Memory B cell (primary cell): ENCODE data around the gene OR11H6.
"Not testable (repeated sequence)": the region's sequence is repeated elsewhere in the genome, so short reads cannot be mapped to it uniquely, and the experiment has no call there.

Source experiments
- ATAC-seq: fragments of 150-1000 bp; cut with Tn5 transposase; 2 replicates; pipeline ENCODE4 v1.10.0; 2021; ENCODE audit warnings: low read depth, mild to moderate bottlenecking, moderate library complexity
- DNase-seq, 2 donors: peaks; one replicate each; pipeline ENCODE4 v3.0.0; 2022; ENCODE audit warnings: low spot score in 2 of 2
- H3K27ac Mint-ChIP-seq: one replicate; pipeline ENCODE4 v1.8.0; 2022; ENCODE audit warnings: mild to moderate bottlenecking, moderate library complexity, mixed read lengths
- H3K27me3 Mint-ChIP-seq: one replicate; pipeline ENCODE4 v1.8.0; 2022; ENCODE audit warnings: mixed read lengths
- H3K36me3 Mint-ChIP-seq: one replicate; pipeline ENCODE4 v1.8.0; 2022; ENCODE audit warnings: mild to moderate bottlenecking, mixed read lengths
- H3K4me1 Mint-ChIP-seq: one replicate; pipeline ENCODE4 v1.8.0; 2022; ENCODE audit warnings: mixed read lengths
- H3K4me3 Mint-ChIP-seq: one replicate; pipeline ENCODE4 v1.8.0; 2022; ENCODE audit warnings: mild to moderate bottlenecking, moderate library complexity, mixed read lengths
- H3K9me3 Mint-ChIP-seq: one replicate; pipeline ENCODE4 v1.8.0; 2022; ENCODE audit warnings: mixed read lengths

The OR11H6 gene

DNA sequence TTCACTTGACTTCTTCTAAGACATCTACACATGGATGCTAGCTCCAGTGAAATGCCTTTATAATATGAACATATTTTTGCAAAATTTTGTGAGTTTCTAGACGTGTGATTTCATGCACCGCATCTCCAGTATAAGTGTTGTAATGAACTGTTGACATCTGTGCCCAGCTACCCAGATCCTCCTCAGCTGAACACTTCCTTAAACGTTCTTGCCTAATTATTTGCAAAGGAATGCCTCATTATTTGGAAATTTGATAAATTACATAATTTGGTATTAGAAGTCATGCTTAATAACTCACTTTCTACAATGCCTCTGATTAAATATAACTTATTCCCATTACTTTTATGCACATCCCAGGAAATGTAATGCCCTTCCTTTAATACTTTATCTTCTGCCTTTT is 18.8 kb upstream of the OR11H6 start:
- peaks cover 2% of the 10 kb centered on the region for H3K9me3 Mint-ChIP-seq
- H3K4me1 Mint-ChIP-seq: no peaks in the 10 kb centered on the region
- ATAC-seq (no peak), DNase-seq (no peak)
- no peaks in the 10 kb centered on the region for H3K36me3 Mint-ChIP-seq
- peaks cover 4% of the 10 kb centered on the region for H3K27me3 Mint-ChIP-seq
- peak overlapping the region; percentile 6 for H3K27ac Mint-ChIP-seq
- no peak overlapping the region for H3K4me3 Mint-ChIP-seq

DNA sequence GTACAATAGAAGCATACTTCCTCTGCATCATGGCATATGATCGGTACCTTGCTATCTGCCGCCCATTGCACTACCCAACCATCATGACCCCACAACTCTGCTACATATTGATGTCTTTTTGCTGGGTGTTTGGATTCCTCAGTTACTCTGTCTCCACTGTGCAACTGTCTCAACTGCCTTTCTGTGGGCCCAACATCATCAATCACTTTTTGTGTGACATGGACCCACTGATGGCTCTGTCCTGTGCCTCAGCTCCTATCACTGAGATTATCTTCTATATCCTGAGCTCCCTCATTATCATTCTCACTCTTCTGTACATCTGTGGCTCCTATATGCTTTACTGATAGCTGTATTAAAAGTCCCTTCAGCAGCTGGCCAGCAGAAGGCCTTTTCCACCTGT is 13.9 kb upstream of the OR11H6 start:
- Mint-ChIP-seq H3K27me3 (peaks cover 9% of the 10 kb centered on the region), H3K27ac (no peak overlapping the region), H3K4me3 (no peak overlapping the region), H3K9me3 (peaks cover 6% of the 10 kb centered on the region), H3K36me3 (peaks cover 3% of the 10 kb centered on the region), H3K4me1 (no peaks in the 10 kb centered on the region)
- DNase-seq (no peak), ATAC-seq (no peak)

GRCh38 chr14:20212406-20212805 is 11.1 kb upstream of the OR11H6 start:
- not testable (repeated sequence) for H3K36me3 Mint-ChIP-seq, H3K27ac Mint-ChIP-seq, H3K4me3 Mint-ChIP-seq, DNase-seq, H3K9me3 Mint-ChIP-seq, ATAC-seq, H3K4me1 Mint-ChIP-seq, H3K27me3 Mint-ChIP-seq

DNA sequence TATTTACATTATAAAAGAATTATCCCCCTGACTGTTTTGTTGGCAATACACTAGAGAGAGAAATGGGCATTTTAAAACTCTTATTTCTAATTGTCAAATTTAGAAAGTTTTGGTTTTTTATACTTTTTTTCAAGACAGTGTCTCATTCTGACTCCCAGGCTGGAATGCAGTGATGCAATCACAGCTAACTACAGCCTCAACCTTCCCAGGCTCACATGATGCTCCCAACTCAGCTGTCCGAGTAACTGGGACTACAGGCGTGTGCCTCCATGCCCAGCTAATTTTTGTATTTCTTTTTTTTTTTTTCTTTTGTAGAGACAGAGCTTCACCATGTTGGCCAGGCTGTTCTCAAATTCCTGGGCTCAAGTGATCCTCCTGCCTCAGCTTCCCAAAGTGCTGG is 8.3 kb upstream of the OR11H6 start:
- Mint-ChIP-seq H3K4me1 (no peaks in the 10 kb centered on the region), H3K9me3 (peaks cover 5% of the 10 kb centered on the region), H3K36me3 (peaks cover 3% of the 10 kb centered on the region), H3K27ac (no peak overlapping the region), H3K27me3 (peaks cover 7% of the 10 kb centered on the region), H3K4me3 (no peak overlapping the region)
- no peak for ATAC-seq
- DNase-seq: no peak

- ATAC-seq (no peak), DNase-seq (no peak)
- H3K27ac Mint-ChIP-seq: no peak overlapping the region
- no peaks in the 10 kb centered on the region for H3K27me3 Mint-ChIP-seq
- H3K9me3 Mint-ChIP-seq: peaks cover 2% of the 10 kb centered on the region
- no peak overlapping the region for H3K4me3 Mint-ChIP-seq
- H3K36me3 Mint-ChIP-seq: peaks cover 2% of the 10 kb centered on the region
- no peaks in the 10 kb centered on the region for H3K4me1 Mint-ChIP-seq
Measured at GRCh38 chr14:20219033-20219432, 4.5 kb upstream of the OR11H6 start.

DNA sequence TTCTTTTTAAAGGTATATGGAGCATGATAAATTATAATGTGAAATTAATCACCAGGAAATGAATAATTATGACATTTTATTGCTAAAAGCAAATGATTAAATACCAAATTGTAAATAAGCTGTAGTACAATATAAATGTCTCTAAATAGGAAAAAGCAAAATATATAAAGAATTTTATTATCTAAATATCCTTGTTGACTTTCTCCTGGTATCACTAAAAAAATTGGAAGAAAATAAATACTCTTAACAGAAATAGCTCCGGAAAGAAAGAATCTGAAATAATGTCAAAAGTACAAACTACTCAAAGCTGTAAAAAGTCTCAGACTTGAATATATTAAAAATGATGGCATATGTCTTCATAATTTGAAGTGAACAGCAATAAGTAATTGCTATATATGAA is 5.2 kb downstream of the OR11H6 start, which contains the start of gene OR11H7:
TSS of gene OR11H7 (plus strand) at position 301 of the 400 bp plus-strand sequence.
- H3K27me3 Mint-ChIP-seq: peaks cover 8% of the 10 kb centered on the region
- peaks cover 3% of the 10 kb centered on the region for H3K9me3 Mint-ChIP-seq
- H3K4me3 Mint-ChIP-seq: no peak within 1 kb of the TSS
- H3K27ac Mint-ChIP-seq: no peak within 1 kb of the TSS
- ATAC-seq (no peak), DNase-seq (no peak)
- H3K36me3 Mint-ChIP-seq: no peaks in the 10 kb centered on the region
- H3K4me1 Mint-ChIP-seq: no peaks in the 10 kb centered on the region

DNA sequence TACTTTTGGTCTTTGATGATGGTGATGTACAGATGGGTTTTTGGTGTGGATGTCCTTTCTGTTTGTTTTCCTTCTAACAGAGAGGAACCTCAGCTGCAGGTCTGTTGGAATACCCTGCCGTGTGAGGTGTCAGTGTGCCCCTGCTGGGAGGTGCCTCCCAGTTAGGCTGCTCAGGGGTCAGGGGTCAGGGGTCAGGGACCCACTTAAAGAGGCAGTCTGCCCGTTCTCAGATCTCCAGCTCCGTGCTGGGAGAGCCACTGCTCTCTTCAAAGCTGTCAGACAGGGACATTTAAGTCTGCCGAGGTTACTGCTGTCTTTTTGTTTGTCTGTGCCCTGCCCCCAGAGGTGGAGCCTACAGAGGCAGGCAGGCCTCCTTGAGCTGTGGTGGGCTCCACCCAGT is 11.9 kb downstream of the OR11H6 start:
- DNase-seq, H3K27me3 Mint-ChIP-seq, H3K36me3 Mint-ChIP-seq, H3K4me3 Mint-ChIP-seq, ATAC-seq, H3K9me3 Mint-ChIP-seq, H3K27ac Mint-ChIP-seq, H3K4me1 Mint-ChIP-seq: not testable (repeated sequence)

DNA sequence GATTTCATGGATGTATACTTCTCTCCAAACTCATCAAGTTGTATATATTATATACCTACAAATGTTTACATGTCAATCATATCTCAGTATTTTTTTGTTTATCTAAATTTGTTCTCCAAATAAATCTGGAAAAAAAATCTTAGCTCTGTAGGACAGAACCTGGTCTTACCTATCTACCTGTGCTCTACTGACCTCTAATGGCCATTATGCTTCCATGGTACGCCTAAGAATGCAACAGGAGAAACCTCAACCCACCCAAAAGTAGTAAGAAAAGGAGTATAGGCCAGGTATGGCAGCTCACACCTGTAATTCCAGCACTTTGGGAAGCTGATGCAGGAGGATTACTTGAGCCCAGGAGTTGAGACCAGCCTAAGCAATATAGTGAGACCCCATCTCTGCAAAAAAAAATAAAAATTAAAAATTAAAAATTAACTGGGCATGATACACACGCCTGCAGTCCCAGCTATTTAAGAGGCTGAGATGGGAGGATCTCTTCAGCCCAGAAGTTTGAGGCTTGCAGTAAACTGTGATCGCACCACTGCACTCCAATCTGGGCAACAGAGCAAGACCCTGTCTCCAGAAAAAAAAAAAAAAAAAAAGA is 24.2 kb downstream of the OR11H6 start:
- Mint-ChIP-seq H3K27ac (no peak overlapping the region), H3K9me3 (peaks cover 7% of the 10 kb centered on the region), H3K27me3 (peaks cover 4% of the 10 kb centered on the region), H3K4me1 (no peaks in the 10 kb centered on the region), H3K36me3 (peaks cover 4% of the 10 kb centered on the region), H3K4me3 (no peak overlapping the region)
- no peak for ATAC-seq
- DNase-seq: no peak

- no peak overlapping the region for H3K4me3 Mint-ChIP-seq
Measured at GRCh38 chr14:20262642-20263128, 39.2 kb downstream of the OR11H6 start.

DNA sequence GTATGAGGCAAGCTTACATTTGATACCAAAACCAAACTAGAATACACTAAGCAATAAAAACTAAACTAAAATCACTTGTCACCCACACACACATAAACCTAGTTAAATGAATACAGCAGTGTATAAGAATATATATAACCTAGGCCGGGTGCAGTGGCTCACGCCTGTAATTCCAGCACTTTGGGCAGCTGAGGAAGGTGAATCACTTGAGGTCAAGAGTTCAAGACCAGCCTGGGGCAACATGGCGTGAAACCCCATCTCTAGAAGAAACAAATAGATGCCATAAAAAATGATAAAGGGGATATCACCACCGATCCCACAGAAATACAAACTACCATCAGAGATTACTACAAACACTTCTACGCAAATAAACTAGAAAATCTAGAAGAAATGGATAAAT is 40.9 kb downstream of the OR11H6 start:
- H3K4me1 Mint-ChIP-seq, H3K27me3 Mint-ChIP-seq, H3K36me3 Mint-ChIP-seq, H3K27ac Mint-ChIP-seq, H3K9me3 Mint-ChIP-seq, DNase-seq, H3K4me3 Mint-ChIP-seq, ATAC-seq: not testable (repeated sequence)

More at GRCh38 chr14:20262642-20263128, 39.2 kb downstream of the OR11H6 start:
- peaks cover 8% of the 10 kb centered on the region for H3K4me1 Mint-ChIP-seq
- H3K27me3 Mint-ChIP-seq: no peaks in the 10 kb centered on the region
- peaks cover 4% of the 10 kb centered on the region for H3K36me3 Mint-ChIP-seq
- no peak for DNase-seq
- no peak for ATAC-seq
- peak overlapping the region; percentile 22 for H3K27ac Mint-ChIP-seq
- H3K9me3 Mint-ChIP-seq: no peaks in the 10 kb centered on the region

- H3K36me3 Mint-ChIP-seq: peaks cover 50% of the 10 kb centered on the region
- H3K27me3 Mint-ChIP-seq: no peaks in the 10 kb centered on the region
- no peak overlapping the region for H3K4me3 Mint-ChIP-seq
- no peak overlapping the region for H3K27ac Mint-ChIP-seq
- peaks cover 25% of the 10 kb centered on the region for H3K9me3 Mint-ChIP-seq
- ATAC-seq: no peak
- DNase-seq: no peak
- peaks cover 3% of the 10 kb centered on the region for H3K4me1 Mint-ChIP-seq
Measured at GRCh38 chr14:20274062-20274461, 50.6 kb downstream of the OR11H6 start.
